Trophoblast cell (in vitro differentiated cells and primary cell): ENCODE measurements around the gene PRKCE.

ENCODE experiments used
- DNase-seq, 2 donors: peaks; one replicate each; pipeline ENCODE4 v3.0.0-alpha.2; 2016
- H2AFZ ChIP-seq: 2 replicates; pipeline ENCODE4 v1.6.1; 2013; ENCODE audit warnings: low read length, moderate library complexity, mild to moderate bottlenecking; ENCODE audit not compliant: insufficient read depth, poor library complexity
- H2AK5ac ChIP-seq: 2 replicates; pipeline ENCODE4 v1.6.1; 2013; ENCODE audit warnings: mild to moderate bottlenecking, low read length
- H2BK120ac ChIP-seq: 2 replicates; pipeline ENCODE4 v1.6.1; 2013; ENCODE audit warnings: low read length, mild to moderate bottlenecking, moderate library complexity; ENCODE audit not compliant: insufficient read depth, poor library complexity
- H2BK12ac ChIP-seq: 2 replicates; pipeline ENCODE4 v1.6.1; 2013; ENCODE audit warnings: mild to moderate bottlenecking, low read length, moderate library complexity
- H2BK5ac ChIP-seq: 2 replicates; pipeline ENCODE4 v1.6.1; 2013; ENCODE audit warnings: low read length, low read depth, moderate library complexity, mild to moderate bottlenecking; ENCODE audit not compliant: poor library complexity
- H3K14ac ChIP-seq: 2 replicates; pipeline ENCODE4 v1.6.1; 2013; ENCODE audit warnings: mild to moderate bottlenecking, low read length
- H3K18ac ChIP-seq: 2 replicates; pipeline ENCODE4 v1.6.1; 2013; ENCODE audit warnings: mild to moderate bottlenecking, low read length
- H3K23ac ChIP-seq: 2 replicates; pipeline ENCODE4 v1.6.1; 2013; ENCODE audit warnings: low read length
- H3K27ac ChIP-seq: 2 replicates; pipeline ENCODE4 v1.5.1; 2013; ENCODE audit warnings: low read depth, mild to moderate bottlenecking, inconsistent platforms, low read length, moderate library complexity
- H3K27me3 ChIP-seq: 2 replicates; pipeline ENCODE4 v1.6.1; 2013; ENCODE audit warnings: inconsistent platforms, mild to moderate bottlenecking, low read length, moderate library complexity; ENCODE audit not compliant: insufficient read depth
- H3K36me3 ChIP-seq, 2 experiments: 1 replicate in 1 of 2; 2 replicates in 1 of 2; pipeline ENCODE4 v1.6.1; 2013; ENCODE audit warnings: low read length in 2 of 2, mild to moderate bottlenecking in 2 of 2, moderate library complexity in 1 of 2; ENCODE audit not compliant: insufficient read depth in 2 of 2, control insufficient read depth in 1 of 2
- H3K4ac ChIP-seq: 2 replicates; pipeline ENCODE4 v1.6.1; 2013; ENCODE audit warnings: low read depth, mild to moderate bottlenecking, low read length, moderate library complexity
- H3K4me1 ChIP-seq, 2 experiments: 1 replicate in 1 of 2; 2 replicates in 1 of 2; pipeline ENCODE4 v1.6.1; 2013; ENCODE audit warnings: low read length in 2 of 2, mild to moderate bottlenecking in 2 of 2, moderate library complexity in 1 of 2; ENCODE audit not compliant: insufficient read depth in 2 of 2, control insufficient read depth in 1 of 2
- H3K4me2 ChIP-seq: 2 replicates; pipeline ENCODE4 v1.6.1; 2013; ENCODE audit warnings: inconsistent platforms, mild to moderate bottlenecking, low read length, moderate library complexity
- H3K4me3 ChIP-seq: 2 replicates; pipeline ENCODE4 v1.5.1; 2013; ENCODE audit warnings: mild to moderate bottlenecking, low read depth, low read length, inconsistent platforms
- H3K79me1 ChIP-seq: one replicate; pipeline ENCODE4 v1.6.1; 2013; ENCODE audit warnings: low read length
- H3K79me2 ChIP-seq: 2 replicates; pipeline ENCODE4 v1.6.1; 2013; ENCODE audit warnings: low read length, mild to moderate bottlenecking; ENCODE audit not compliant: control insufficient read depth, insufficient read depth, poor library complexity
- H3K9ac ChIP-seq: 2 replicates; pipeline ENCODE4 v1.6.1; 2013; ENCODE audit warnings: mild to moderate bottlenecking, low read length
- H3K9me3 ChIP-seq: 2 replicates; pipeline ENCODE4 v1.6.1; 2013; ENCODE audit warnings: low read depth, mild to moderate bottlenecking, control low read depth, inconsistent platforms, low read length; ENCODE audit not compliant: insufficient read depth
- H4K12ac ChIP-seq: 2 replicates; pipeline ENCODE4 v1.6.1; 2013; ENCODE audit warnings: low read depth, mild to moderate bottlenecking, low read length, moderate library complexity
- H4K8ac ChIP-seq: 2 replicates; pipeline ENCODE4 v1.6.1; 2013; ENCODE audit warnings: low read depth, mild to moderate bottlenecking, low read length, moderate library complexity
- H4K91ac ChIP-seq: one replicate; pipeline ENCODE4 v1.6.1; 2013; ENCODE audit warnings: low read depth, mild to moderate bottlenecking, low read length, moderate library complexity
- whole genome bisulfite sequencing: extraction: QIAGEN DNeasy Blood & Tissue Kit; methylation state at CpG from one replicate; pipeline ENCODE4 v1.1.7; 2013; ENCODE audit warnings: missing lambda C conversion rate; ENCODE audit not compliant: insufficient read length, insufficient coverage; ENCODE audit errors: extremely low coverage; 5-methylcytosine and 5-hydroxymethylcytosine counted together

PRKCE gene

GRCh38 chr2:46130511-46130910, 479.0 kb downstream of the PRKCE start:
- no peak overlapping the region for H3K23ac ChIP-seq
- H2AK5ac ChIP-seq: no peak overlapping the region
- no peaks in the 10 kb centered on the region for H3K27me3 ChIP-seq
- no peak overlapping the region for H3K14ac ChIP-seq
- H3K4ac ChIP-seq: no peak overlapping the region
- H2AFZ ChIP-seq: no peak overlapping the region
- WGBS: no CpG with 5 or more reads among the region's 4 CpGs
- peaks cover 6 to 9% of the 10 kb centered on the region in 2 experiments for H3K4me1 ChIP-seq
- H2BK12ac ChIP-seq: peak overlapping the region; percentile 15
- no peak overlapping the region for H3K4me3 ChIP-seq
- no peak overlapping the region for H3K4me2 ChIP-seq
- peaks cover 2% of the 10 kb centered on the region for H3K79me2 ChIP-seq
- no peak overlapping the region for H4K8ac ChIP-seq
- H4K12ac ChIP-seq: no peak overlapping the region
- H3K9ac ChIP-seq: no peak overlapping the region
- H3K9me3 ChIP-seq: peaks cover 1% of the 10 kb centered on the region
- H3K18ac ChIP-seq: no peak overlapping the region
- H3K36me3 ChIP-seq: no peaks in the 10 kb centered on the region
- no peak for DNase-seq
- H3K27ac ChIP-seq: no peak overlapping the region
- no peak overlapping the region for H2BK5ac ChIP-seq
- no peak overlapping the region for H2BK120ac ChIP-seq
- peak overlapping the region; percentile 32 for H4K91ac ChIP-seq
- H3K79me1 ChIP-seq: peaks cover 9% of the 10 kb centered on the region

GRCh38 chr2:46132996-46133395, 481.5 kb downstream of the PRKCE start:
- H3K4me1 ChIP-seq: peaks cover 10 to 16% of the 10 kb centered on the region in 2 experiments
- H3K79me1 ChIP-seq: peaks cover 17% of the 10 kb centered on the region
- H4K8ac ChIP-seq: no peak overlapping the region
- no peak overlapping the region for H3K14ac ChIP-seq
- H4K91ac ChIP-seq: peak overlapping the region; percentile 4
- no peak overlapping the region for H3K4ac ChIP-seq
- H3K9me3 ChIP-seq: peaks cover 1% of the 10 kb centered on the region
- H3K23ac ChIP-seq: no peak overlapping the region
- H3K9ac ChIP-seq: no peak overlapping the region
- no peak overlapping the region for H2AK5ac ChIP-seq
- H2AFZ ChIP-seq: no peak overlapping the region
- no peak overlapping the region for H3K27ac ChIP-seq
- no peak overlapping the region for H3K18ac ChIP-seq
- peak overlapping the region; percentile 34 for H2BK12ac ChIP-seq
- no CpG with 5 or more reads among the region's 8 CpGs for WGBS
- no peak overlapping the region for H3K4me2 ChIP-seq
- H3K4me3 ChIP-seq: no peak overlapping the region
- no peak overlapping the region for H4K12ac ChIP-seq
- H3K36me3 ChIP-seq: no peaks in the 10 kb centered on the region
- H3K79me2 ChIP-seq: peaks cover 2% of the 10 kb centered on the region
- H2BK120ac ChIP-seq: no peak overlapping the region
- DNase-seq: no peak
- H3K27me3 ChIP-seq: no peaks in the 10 kb centered on the region
- no peak overlapping the region for H2BK5ac ChIP-seq

GRCh38 chr2:46134531-46135227, 483.2 kb downstream of the PRKCE start:
- Histone ChIP-seq H3K18ac (peak overlapping the region; percentile 95), H3K23ac (no peak overlapping the region), H3K14ac (peak overlapping the region; percentile 92), H3K4me2 (no peak overlapping the region), H2BK12ac (peak overlapping the region; percentile 99), H3K4me3 (no peak overlapping the region), H2BK5ac (peak overlapping the region; percentile 97), H2AK5ac (peak overlapping the region; percentile 99), H3K4me1 (peaks cover 10 to 20% of the 10 kb centered on the region in 2 experiments), H3K79me2 (peaks cover 4% of the 10 kb centered on the region), H3K4ac (peak overlapping the region; percentile 10), H4K8ac (peak overlapping the region; percentile 80), H3K36me3 (no peaks in the 10 kb centered on the region), H3K79me1 (peaks cover 24% of the 10 kb centered on the region), H3K27me3 (no peaks in the 10 kb centered on the region), H2AFZ (no peak overlapping the region), H2BK120ac (peak overlapping the region; percentile 99), H4K91ac (peak overlapping the region; percentile 99), H3K9me3 (peaks cover 1% of the 10 kb centered on the region), H4K12ac (no peak overlapping the region), H3K9ac (no peak overlapping the region), H3K27ac (peak overlapping the region; percentile 81)
- WGBS: no CpG with 5 or more reads among the region's 8 CpGs
- peak; percentile 91 to 92 for DNase-seq

- WGBS: no CpG with 5 or more reads among the region's 4 CpGs
- H3K79me1 ChIP-seq: peaks cover 24% of the 10 kb centered on the region
- H3K4ac ChIP-seq: peak overlapping the region; percentile 89
- H2BK5ac ChIP-seq: peak overlapping the region; percentile 97
- peak overlapping the region; percentile 92 for H3K14ac ChIP-seq
- H2AFZ ChIP-seq: no peak overlapping the region
- no peak overlapping the region for H3K23ac ChIP-seq
- H3K27me3 ChIP-seq: no peaks in the 10 kb centered on the region
- peak overlapping the region; percentile 95 for H3K18ac ChIP-seq
- H3K27ac ChIP-seq: peak overlapping the region; percentile 92
- no peak overlapping the region for H3K4me2 ChIP-seq
- no peaks in the 10 kb centered on the region for H3K36me3 ChIP-seq
- H2BK120ac ChIP-seq: peak overlapping the region; percentile 99
- H3K4me1 ChIP-seq: peaks cover 10 to 20% of the 10 kb centered on the region in 2 experiments
- peak overlapping the region; percentile 99 for H2AK5ac ChIP-seq
- peak overlapping the region; percentile 99 for H2BK12ac ChIP-seq
- no peak overlapping the region for H3K9ac ChIP-seq
- H3K9me3 ChIP-seq: peaks cover 1% of the 10 kb centered on the region
- H4K12ac ChIP-seq: peak overlapping the region; percentile 81
- DNase-seq: no peak
- H3K79me2 ChIP-seq: peaks cover 4% of the 10 kb centered on the region
- H4K8ac ChIP-seq: peak overlapping the region; percentile 80
- no peak overlapping the region for H3K4me3 ChIP-seq
- peak overlapping the region; percentile 99 for H4K91ac ChIP-seq
Measured at GRCh38 chr2:46135228-46135855, 483.9 kb downstream of the PRKCE start.
